ENCODE measurements around the gene METTL9.
"Not testable (repeated sequence)": the region's sequence is repeated elsewhere in the genome, so short reads cannot be mapped to it uniquely, and the experiment has no call there.

Gene METTL9

GRCh38 chr16:21680714-21681113 lies 81.3 kb downstream of the METTL9 start:
- H3K4me3 ChIP-seq (ENCODE audit: low read depth in 1 of 2, low read length in 2 of 2); H3K36me3 ChIP-seq (ENCODE audit: control insufficient read depth in 1 of 2, insufficient read depth in 2 of 2, low read length in 2 of 2); H3K27ac ChIP-seq (ENCODE audit: low read length); H3K9me3 ChIP-seq (ENCODE audit: control insufficient read depth in 1 of 2, low read length in 2 of 2); H3K27me3 ChIP-seq (ENCODE audit: low read depth, low read length); H3K4me1 ChIP-seq (ENCODE audit: control insufficient read depth in 1 of 2, insufficient read depth in 2 of 2, low read length in 2 of 2): not testable (repeated sequence)

GRCh38 chr16:21683184-21683583 lies 83.8 kb downstream of the METTL9 start:
- Histone ChIP-seq H3K27me3 (ENCODE audit: low read depth, low read length) (peaks cover 3% of the 10 kb centered on the region), H3K27ac (ENCODE audit: low read length) (no peak overlapping the region), H3K4me1 (ENCODE audit: control insufficient read depth in 1 of 2, insufficient read depth in 2 of 2, low read length in 2 of 2) (no peaks in the 10 kb centered on the region), H3K9me3 (ENCODE audit: control insufficient read depth in 1 of 2, low read length in 2 of 2) (peaks cover 0 to 2% of the 10 kb centered on the region in 2 donors), H3K4me3 (ENCODE audit: low read depth in 1 of 2, low read length in 2 of 2) (no peak overlapping the region), H3K36me3 (ENCODE audit: control insufficient read depth in 1 of 2, insufficient read depth in 2 of 2, low read length in 2 of 2) (no peaks in the 10 kb centered on the region)

DNA sequence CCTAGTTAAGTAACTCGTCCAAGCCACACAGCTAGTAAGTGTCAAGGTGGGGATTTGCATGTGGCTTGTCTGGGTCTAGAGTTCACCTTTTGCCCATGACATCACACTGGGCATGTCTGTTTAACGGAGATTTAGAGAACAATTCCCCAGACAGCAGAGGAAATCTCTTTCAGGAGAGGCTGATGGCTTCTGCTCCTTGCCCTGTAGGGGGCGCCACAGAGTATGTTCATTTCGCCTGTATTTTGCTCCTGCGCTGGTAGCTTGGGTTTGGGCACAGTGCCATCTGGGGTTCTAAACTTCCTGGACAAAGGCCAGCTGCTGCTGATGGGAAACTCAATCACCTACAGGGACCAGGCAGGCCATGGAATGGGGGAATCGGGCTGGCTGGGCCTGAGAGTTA lies 84.8 kb downstream of the METTL9 start:
- peaks cover 3% of the 10 kb centered on the region for H3K27me3 ChIP-seq (ENCODE audit: low read depth, low read length)
- no peak overlapping the region for H3K4me3 ChIP-seq (ENCODE audit: low read depth in 1 of 2, low read length in 2 of 2)
- no peaks in the 10 kb centered on the region for H3K4me1 ChIP-seq (ENCODE audit: control insufficient read depth in 1 of 2, insufficient read depth in 2 of 2, low read length in 2 of 2)
- H3K36me3 ChIP-seq (ENCODE audit: control insufficient read depth in 1 of 2, insufficient read depth in 2 of 2, low read length in 2 of 2): no peaks in the 10 kb centered on the region
- no peak overlapping the region for H3K27ac ChIP-seq (ENCODE audit: low read length)
- peaks cover 0 to 5% of the 10 kb centered on the region in 2 donors for H3K9me3 ChIP-seq (ENCODE audit: control insufficient read depth in 1 of 2, low read length in 2 of 2)

- Histone ChIP-seq H3K4me3 (ENCODE audit: low read depth in 1 of 2, low read length in 2 of 2) (no peak overlapping the region), H3K4me1 (ENCODE audit: control insufficient read depth in 1 of 2, insufficient read depth in 2 of 2, low read length in 2 of 2) (no peaks in the 10 kb centered on the region), H3K36me3 (ENCODE audit: control insufficient read depth in 1 of 2, insufficient read depth in 2 of 2, low read length in 2 of 2) (no peaks in the 10 kb centered on the region), H3K27ac (ENCODE audit: low read length) (no peak overlapping the region), H3K9me3 (ENCODE audit: control insufficient read depth in 1 of 2, low read length in 2 of 2) (peaks cover 0 to 5% of the 10 kb centered on the region in 2 donors), H3K27me3 (ENCODE audit: low read depth, low read length) (peaks cover 3% of the 10 kb centered on the region)
Observed at GRCh38 chr16:21685034-21685455, 85.7 kb downstream of the METTL9 start.

DNA sequence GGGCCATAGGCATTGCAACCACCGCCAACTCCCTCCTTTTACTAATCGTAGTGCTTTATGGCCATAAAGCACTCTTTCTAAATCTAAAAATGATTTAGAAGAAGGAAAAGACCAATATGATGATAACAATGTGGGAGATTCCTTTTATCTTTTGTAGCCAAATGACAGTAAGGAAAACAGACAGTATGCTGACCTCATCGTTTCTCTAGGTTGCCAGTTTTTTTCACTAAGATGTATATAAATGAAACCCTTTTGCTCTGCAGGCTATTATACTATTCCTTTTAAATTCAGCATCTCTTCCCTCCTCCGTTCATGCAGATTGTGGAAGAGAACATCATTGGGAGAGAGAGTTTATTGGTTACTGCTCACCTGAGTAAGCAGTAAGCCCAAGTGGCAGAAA lies 89.7 kb downstream of the METTL9 start:
- no peaks in the 10 kb centered on the region for H3K4me1 ChIP-seq (ENCODE audit: control insufficient read depth in 1 of 2, insufficient read depth in 2 of 2, low read length in 2 of 2)
- no peaks in the 10 kb centered on the region for H3K27me3 ChIP-seq (ENCODE audit: low read depth, low read length)
- no peak overlapping the region for H3K27ac ChIP-seq (ENCODE audit: low read length)
- peaks cover 0 to 5% of the 10 kb centered on the region in 2 donors for H3K9me3 ChIP-seq (ENCODE audit: control insufficient read depth in 1 of 2, low read length in 2 of 2)
- H3K4me3 ChIP-seq (ENCODE audit: low read depth in 1 of 2, low read length in 2 of 2): no peak overlapping the region
- no peaks in the 10 kb centered on the region for H3K36me3 ChIP-seq (ENCODE audit: control insufficient read depth in 1 of 2, insufficient read depth in 2 of 2, low read length in 2 of 2)

- H3K36me3 ChIP-seq (ENCODE audit: control insufficient read depth in 1 of 2, insufficient read depth in 2 of 2, low read length in 2 of 2); H3K4me3 ChIP-seq (ENCODE audit: low read depth in 1 of 2, low read length in 2 of 2); H3K9me3 ChIP-seq (ENCODE audit: control insufficient read depth in 1 of 2, low read length in 2 of 2); H3K27ac ChIP-seq (ENCODE audit: low read length); H3K4me1 ChIP-seq (ENCODE audit: control insufficient read depth in 1 of 2, insufficient read depth in 2 of 2, low read length in 2 of 2); H3K27me3 ChIP-seq (ENCODE audit: low read depth, low read length): not testable (repeated sequence)
Observed at GRCh38 chr16:21690967-21691366, 91.6 kb downstream of the METTL9 start.

DNA sequence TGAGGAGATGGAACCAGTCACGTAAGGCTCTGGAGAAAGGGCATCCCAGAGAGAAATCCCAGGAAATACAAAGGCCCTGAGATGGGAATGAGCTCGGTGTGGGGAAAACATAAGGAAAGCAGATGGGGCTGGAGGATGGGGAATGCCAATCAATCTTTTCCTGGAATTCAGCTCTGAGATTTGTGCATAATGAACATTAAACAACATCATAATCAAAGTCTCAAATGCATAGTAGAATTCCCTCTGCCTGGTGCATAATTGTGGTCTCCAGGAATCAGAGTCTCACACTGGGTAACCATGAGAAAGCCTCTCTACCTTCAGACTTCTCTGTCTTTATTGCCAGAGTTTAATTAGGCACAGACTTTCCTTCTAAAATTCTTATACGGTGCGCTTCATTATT lies 95.2 kb downstream of the METTL9 start:
- no peak overlapping the region for H3K4me3 ChIP-seq (ENCODE audit: low read depth in 1 of 2, low read length in 2 of 2)
- no peaks in the 10 kb centered on the region for H3K27me3 ChIP-seq (ENCODE audit: low read depth, low read length)
- no peaks in the 10 kb centered on the region for H3K4me1 ChIP-seq (ENCODE audit: control insufficient read depth in 1 of 2, insufficient read depth in 2 of 2, low read length in 2 of 2)
- H3K27ac ChIP-seq (ENCODE audit: low read length): no peak overlapping the region
- H3K36me3 ChIP-seq (ENCODE audit: control insufficient read depth in 1 of 2, insufficient read depth in 2 of 2, low read length in 2 of 2): no peaks in the 10 kb centered on the region
- H3K9me3 ChIP-seq (ENCODE audit: control insufficient read depth in 1 of 2, low read length in 2 of 2): no peaks in the 10 kb centered on the region

DNA sequence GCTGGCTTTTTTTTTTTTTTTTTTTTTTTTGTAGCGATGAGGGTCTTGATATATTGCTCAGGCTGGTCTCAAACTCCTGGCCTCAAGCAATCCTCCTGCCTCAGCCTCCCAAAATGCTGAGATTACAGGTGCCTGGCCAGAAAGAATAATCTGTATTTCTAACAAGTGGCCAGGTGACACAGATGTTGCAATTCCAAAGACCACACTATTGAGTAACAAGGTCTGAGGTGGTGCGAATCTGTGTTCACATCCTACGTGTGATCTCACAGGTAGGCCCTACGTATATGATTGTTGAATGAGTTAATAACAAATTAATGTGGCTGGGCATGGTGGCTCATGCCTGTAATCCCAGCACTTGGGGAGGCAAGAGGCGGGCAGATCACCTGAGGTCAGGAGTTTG lies 97.7 kb downstream of the METTL9 start:
- H3K27ac ChIP-seq (ENCODE audit: low read length): no peak overlapping the region
- no peaks in the 10 kb centered on the region for H3K27me3 ChIP-seq (ENCODE audit: low read depth, low read length)
- H3K4me3 ChIP-seq (ENCODE audit: low read depth in 1 of 2, low read length in 2 of 2): no peak overlapping the region
- H3K4me1 ChIP-seq (ENCODE audit: control insufficient read depth in 1 of 2, insufficient read depth in 2 of 2, low read length in 2 of 2): no peaks in the 10 kb centered on the region
- no peaks in the 10 kb centered on the region for H3K9me3 ChIP-seq (ENCODE audit: control insufficient read depth in 1 of 2, low read length in 2 of 2)
- no peaks in the 10 kb centered on the region for H3K36me3 ChIP-seq (ENCODE audit: control insufficient read depth in 1 of 2, insufficient read depth in 2 of 2, low read length in 2 of 2)

DNA sequence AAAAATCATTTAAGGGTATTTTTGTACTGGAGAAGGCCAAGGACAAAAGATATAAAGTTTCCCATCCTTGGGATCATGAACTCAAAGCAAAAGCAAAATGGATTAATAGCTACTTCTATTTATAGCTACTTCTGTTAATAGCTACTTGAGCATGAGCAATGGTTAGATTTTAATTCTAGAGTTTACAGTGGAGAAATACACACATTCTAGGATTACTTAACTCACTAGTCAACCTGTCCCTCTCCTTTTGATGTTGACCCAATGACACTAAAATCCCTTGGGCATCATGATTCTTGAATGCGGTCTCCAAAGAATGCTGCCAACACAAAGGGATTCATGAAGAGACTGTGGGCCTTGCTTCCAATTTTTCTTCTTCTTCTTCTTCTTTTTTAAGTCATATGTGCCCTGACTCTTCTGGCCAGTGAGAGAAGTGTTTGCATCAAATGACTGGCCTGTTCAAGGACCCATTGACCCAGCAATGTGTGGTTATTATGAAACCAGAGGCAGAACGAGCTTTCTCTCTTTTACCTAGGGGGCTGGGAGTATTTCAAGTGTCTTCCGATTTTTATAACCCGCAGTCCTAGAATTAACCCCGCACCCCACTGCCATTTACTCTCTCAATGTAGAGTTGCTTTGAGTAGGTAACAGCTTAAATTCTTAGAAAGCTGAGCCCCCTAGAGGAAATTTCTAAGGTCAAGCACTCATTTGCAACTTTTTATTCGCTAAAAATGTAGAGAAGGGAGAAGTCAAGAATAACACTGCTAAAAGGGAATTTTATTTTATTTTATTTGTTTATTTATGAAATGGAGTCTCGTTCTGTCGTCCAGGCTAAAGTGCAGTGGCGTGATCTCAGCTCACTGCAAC lies 99.0 kb downstream of the METTL9 start:
- H3K4me1 ChIP-seq (ENCODE audit: control insufficient read depth in 1 of 2, insufficient read depth in 2 of 2, low read length in 2 of 2): no peaks in the 10 kb centered on the region
- H3K4me3 ChIP-seq (ENCODE audit: low read depth in 1 of 2, low read length in 2 of 2): no peak overlapping the region
- H3K9me3 ChIP-seq (ENCODE audit: control insufficient read depth in 1 of 2, low read length in 2 of 2): no peaks in the 10 kb centered on the region
- H3K27ac ChIP-seq (ENCODE audit: low read length): no peak overlapping the region
- no peaks in the 10 kb centered on the region for H3K27me3 ChIP-seq (ENCODE audit: low read depth, low read length)
- H3K36me3 ChIP-seq (ENCODE audit: control insufficient read depth in 1 of 2, insufficient read depth in 2 of 2, low read length in 2 of 2): no peaks in the 10 kb centered on the region

GRCh38 chr16:21701271-21701670 lies 101.9 kb downstream of the METTL9 start:
- Histone ChIP-seq H3K9me3 (ENCODE audit: control insufficient read depth in 1 of 2, low read length in 2 of 2) (no peaks in the 10 kb centered on the region), H3K27ac (ENCODE audit: low read length) (no peak overlapping the region), H3K27me3 (ENCODE audit: low read depth, low read length) (no peaks in the 10 kb centered on the region), H3K4me3 (ENCODE audit: low read depth in 1 of 2, low read length in 2 of 2) (no peak overlapping the region), H3K36me3 (ENCODE audit: control insufficient read depth in 1 of 2, insufficient read depth in 2 of 2, low read length in 2 of 2) (no peaks in the 10 kb centered on the region), H3K4me1 (ENCODE audit: control insufficient read depth in 1 of 2, insufficient read depth in 2 of 2, low read length in 2 of 2) (no peaks in the 10 kb centered on the region)

DNA sequence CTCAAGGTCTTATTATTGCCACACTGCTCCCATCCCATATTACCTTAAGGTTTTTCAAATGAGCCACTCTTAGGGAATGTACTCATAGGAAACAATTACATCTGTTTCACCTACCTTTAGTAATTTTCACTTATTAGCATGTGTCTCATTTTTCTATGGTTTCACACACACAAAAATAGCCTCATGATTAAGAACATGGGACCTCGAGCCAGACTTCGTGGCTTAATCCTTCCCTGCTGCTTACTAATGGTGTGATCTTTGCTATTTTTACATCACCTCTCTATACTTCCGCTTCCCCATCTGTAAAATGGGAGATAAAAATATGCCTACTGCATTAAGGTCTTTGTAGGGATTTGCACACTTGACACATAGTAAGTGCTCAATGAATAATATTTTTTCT lies 102.9 kb downstream of the METTL9 start:
- Histone ChIP-seq H3K9me3 (ENCODE audit: control insufficient read depth in 1 of 2, low read length in 2 of 2) (no peaks in the 10 kb centered on the region), H3K4me3 (ENCODE audit: low read depth in 1 of 2, low read length in 2 of 2) (no peak overlapping the region), H3K27ac (ENCODE audit: low read length) (no peak overlapping the region), H3K27me3 (ENCODE audit: low read depth, low read length) (no peaks in the 10 kb centered on the region), H3K4me1 (ENCODE audit: control insufficient read depth in 1 of 2, insufficient read depth in 2 of 2, low read length in 2 of 2) (no peaks in the 10 kb centered on the region), H3K36me3 (ENCODE audit: control insufficient read depth in 1 of 2, insufficient read depth in 2 of 2, low read length in 2 of 2) (no peaks in the 10 kb centered on the region)

DNA sequence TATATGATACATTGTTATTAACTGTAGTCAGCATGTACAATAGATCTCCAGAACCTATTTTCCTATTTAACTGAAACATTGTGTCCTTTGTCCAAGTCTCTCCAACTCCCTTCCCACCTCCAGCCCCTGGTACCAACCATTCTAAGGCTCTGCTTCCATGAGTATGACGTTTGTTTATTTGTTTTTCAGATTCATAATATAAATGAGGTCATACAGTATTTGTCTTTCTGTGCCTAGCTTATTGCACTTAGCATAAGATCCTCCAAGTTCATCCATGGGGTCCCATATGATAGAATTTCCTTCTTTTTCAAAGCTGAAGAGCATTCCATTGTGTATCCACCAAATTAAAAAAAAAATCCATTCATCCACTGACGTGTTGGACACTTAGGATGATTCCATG lies 103.8 kb downstream of the METTL9 start:
- no peaks in the 10 kb centered on the region for H3K4me1 ChIP-seq (ENCODE audit: control insufficient read depth in 1 of 2, insufficient read depth in 2 of 2, low read length in 2 of 2)
- H3K4me3 ChIP-seq (ENCODE audit: low read depth in 1 of 2, low read length in 2 of 2): no peak overlapping the region
- H3K27me3 ChIP-seq (ENCODE audit: low read depth, low read length): no peaks in the 10 kb centered on the region
- no peaks in the 10 kb centered on the region for H3K36me3 ChIP-seq (ENCODE audit: control insufficient read depth in 1 of 2, insufficient read depth in 2 of 2, low read length in 2 of 2)
- no peaks in the 10 kb centered on the region for H3K9me3 ChIP-seq (ENCODE audit: control insufficient read depth in 1 of 2, low read length in 2 of 2)
- H3K27ac ChIP-seq (ENCODE audit: low read length): no peak overlapping the region

Measured in muscle layer of duodenum (tissue), 2 donors.